Kidney epithelial cell (primary cell): ENCODE results near the gene STX1A. TPM values are rescaled to one million over a fixed set of nuclear protein-coding genes. Genes with fewer than 3 reads are reported as not detected.

ENCODE experiments used
- DNase-seq: peaks from one replicate; pipeline ENCODE4 v3.0.0-alpha.2; 2010; ENCODE audit warnings: low read depth
- H3K27me3 ChIP-seq: 2 replicates; pipeline ENCODE4 v1.6.0; 2011; ENCODE audit warnings: low read length; ENCODE audit not compliant: control insufficient read depth, insufficient read depth
- H3K36me3 ChIP-seq: 2 replicates; pipeline ENCODE4 v1.5.1; 2011; ENCODE audit warnings: low read length; ENCODE audit not compliant: control insufficient read depth, insufficient read depth
- H3K4me3 ChIP-seq: 2 replicates; pipeline ENCODE4 v1.5.1; 2011; ENCODE audit warnings: low read depth, mild to moderate bottlenecking, control low read depth, low read length
- total RNA-seq: library from RNA; depleted of rRNA; stranded (reverse); fragments of >200 nt; gene quantifications from 2 replicates; pipeline ENCODE4 v1.2.3, GENCODE V29; 2015
- TF ChIP-seq, protein P1 (sequence below): IDR thresholded peaks from 2 replicates; pipeline ENCODE4 v1.5.1; 2011; ENCODE audit warnings: mild to moderate bottlenecking, moderate library complexity, low read length, control low read depth, inconsistent platforms; ENCODE audit not compliant: insufficient read depth, poor library complexity, severe bottlenecking

The STX1A gene
- total RNA-seq, 1 donor from 2014 or later, result 25.9 TPM

DNA sequence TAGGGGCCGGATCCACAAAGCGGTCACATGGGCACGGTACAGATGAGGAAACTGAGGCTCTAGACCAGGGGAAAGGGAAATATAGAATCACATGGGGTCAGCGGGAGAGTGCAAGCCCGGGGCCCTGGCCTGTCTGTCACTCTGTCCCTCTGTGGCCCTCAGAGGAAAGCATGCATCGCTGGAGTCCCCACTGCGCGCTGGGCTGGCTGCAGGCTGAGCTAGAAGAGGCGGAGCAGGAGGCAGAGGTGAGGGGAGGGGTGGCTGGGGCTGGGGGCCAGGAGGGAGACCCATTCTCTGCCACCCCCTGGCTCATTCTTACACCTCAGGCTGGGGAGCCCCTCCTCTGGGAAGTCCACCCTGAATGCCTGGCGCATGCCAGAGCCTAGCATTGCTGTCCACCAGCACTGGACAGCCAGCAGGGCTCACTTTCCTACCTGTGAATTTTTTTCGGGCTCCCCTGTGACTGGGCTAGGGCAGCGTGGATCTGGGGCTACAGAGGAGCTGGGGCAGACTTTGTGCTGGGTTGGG is 49.5 kb downstream of the STX1A start:
- Histone ChIP-seq H3K4me3 (no peak overlapping the region), H3K27me3 (no peaks in the 10 kb centered on the region), H3K36me3 (no peaks in the 10 kb centered on the region)
- no peak for DNase-seq
- TF ChIP-seq, protein P1, sequence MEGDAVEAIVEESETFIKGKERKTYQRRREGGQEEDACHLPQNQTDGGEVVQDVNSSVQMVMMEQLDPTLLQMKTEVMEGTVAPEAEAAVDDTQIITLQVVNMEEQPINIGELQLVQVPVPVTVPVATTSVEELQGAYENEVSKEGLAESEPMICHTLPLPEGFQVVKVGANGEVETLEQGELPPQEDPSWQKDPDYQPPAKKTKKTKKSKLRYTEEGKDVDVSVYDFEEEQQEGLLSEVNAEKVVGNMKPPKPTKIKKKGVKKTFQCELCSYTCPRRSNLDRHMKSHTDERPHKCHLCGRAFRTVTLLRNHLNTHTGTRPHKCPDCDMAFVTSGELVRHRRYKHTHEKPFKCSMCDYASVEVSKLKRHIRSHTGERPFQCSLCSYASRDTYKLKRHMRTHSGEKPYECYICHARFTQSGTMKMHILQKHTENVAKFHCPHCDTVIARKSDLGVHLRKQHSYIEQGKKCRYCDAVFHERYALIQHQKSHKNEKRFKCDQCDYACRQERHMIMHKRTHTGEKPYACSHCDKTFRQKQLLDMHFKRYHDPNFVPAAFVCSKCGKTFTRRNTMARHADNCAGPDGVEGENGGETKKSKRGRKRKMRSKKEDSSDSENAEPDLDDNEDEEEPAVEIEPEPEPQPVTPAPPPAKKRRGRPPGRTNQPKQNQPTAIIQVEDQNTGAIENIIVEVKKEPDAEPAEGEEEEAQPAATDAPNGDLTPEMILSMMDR, result no peak

GRCh38 chr7:73669288-73669701 is 50.2 kb downstream of the STX1A start:
- Histone ChIP-seq H3K27me3 (no peaks in the 10 kb centered on the region), H3K4me3 (peak overlapping the region; percentile 62), H3K36me3 (no peaks in the 10 kb centered on the region)
- no peak for DNase-seq
- TF ChIP-seq, protein P1, result no peak

DNA sequence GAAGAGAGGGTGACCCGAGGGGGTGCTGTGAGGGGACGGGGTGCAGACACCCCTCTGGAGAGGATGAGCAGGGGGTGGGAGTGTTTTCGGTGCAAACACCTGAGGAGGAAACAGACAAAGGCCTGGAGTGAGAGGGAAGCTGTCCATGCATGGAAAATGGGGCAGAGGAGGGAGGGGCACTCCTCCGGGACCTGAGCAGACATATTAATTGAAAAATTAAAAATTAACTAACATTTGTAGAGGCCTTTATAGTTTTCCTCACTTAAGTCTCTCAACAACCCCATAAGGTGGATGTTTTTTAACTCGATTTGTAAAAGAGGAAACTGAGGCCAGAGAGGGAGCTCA is 50.6 kb downstream of the STX1A start:
- H3K4me3 ChIP-seq, result peak overlapping the region; percentile 62
- H3K27me3 ChIP-seq, result no peaks in the 10 kb centered on the region
- DNase-seq, result no peak
- H3K36me3 ChIP-seq, result no peaks in the 10 kb centered on the region
- TF ChIP-seq, protein P1, result no peak

- Histone ChIP-seq H3K4me3 (peak overlapping the region; percentile 62), H3K27me3 (no peaks in the 10 kb centered on the region), H3K36me3 (no peaks in the 10 kb centered on the region)
- TF ChIP-seq, protein P1, result no peak
- no peak for DNase-seq
Measured at GRCh38 chr7:73668103-73668885, 51.2 kb downstream of the STX1A start.

DNA sequence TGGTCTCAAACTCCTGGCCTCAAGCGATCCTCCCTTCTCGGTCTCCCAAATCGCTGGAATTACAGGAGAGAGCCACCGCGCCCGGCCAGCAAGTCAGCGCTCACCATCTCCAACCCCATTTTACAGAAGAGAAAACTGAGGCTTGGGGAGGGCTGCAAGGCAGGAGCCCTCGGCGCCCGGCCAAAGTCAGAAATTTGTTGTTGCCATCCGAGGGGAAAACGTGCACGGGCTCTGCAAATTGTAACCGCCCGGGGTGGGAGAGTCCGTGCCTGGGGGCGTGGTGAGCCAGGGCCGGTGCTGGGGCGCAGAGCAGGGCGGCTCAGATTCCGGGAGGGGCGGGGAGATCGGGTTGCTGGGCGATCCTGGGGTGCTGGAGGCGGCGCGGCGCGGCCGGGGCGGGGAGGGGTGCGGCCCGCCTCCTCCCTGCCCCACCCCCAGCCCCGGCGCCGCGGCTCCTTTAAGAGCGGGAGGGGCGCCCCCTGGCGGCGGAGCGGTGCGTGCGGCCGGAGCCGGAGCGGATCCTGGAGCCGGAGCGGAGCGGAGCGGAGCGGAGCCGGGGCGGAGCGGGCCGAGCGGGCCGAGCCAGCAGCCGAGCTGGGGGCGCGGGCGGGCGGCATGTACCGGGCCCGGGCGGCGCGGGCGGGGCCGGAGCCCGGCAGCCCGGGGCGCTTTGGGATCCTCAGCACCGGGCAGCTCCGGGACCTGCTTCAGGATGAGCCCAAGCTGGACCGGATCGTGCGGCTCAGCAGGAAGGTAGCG is 51.9 kb downstream of the STX1A start, which contains the start of gene VPS37D:
VPS37D (plus strand) TSS at position 488 of the 759 bp plus-strand sequence; CDS start at position 616, 128 bp downstream.
- TF ChIP-seq, protein P1, result peak; percentile 34
- DNase-seq, result peak; percentile 14
- no peaks in the 10 kb centered on the region for H3K27me3 ChIP-seq

More for the DNA sequence above, 51.9 kb downstream of the STX1A start, which contains the start of gene VPS37D:
- Histone ChIP-seq H3K36me3 (no peaks in the 10 kb centered on the region), H3K4me3 (peak within 1 kb of the TSS; percentile 62)
